NCI-H2196 treated with DMSO at 0.1 percent for 48 hours (cell line): ENCODE results near the gene ABCF3.

Source experiments
- DNase-seq: peaks from one replicate; lab custom pipeline; 2025; ENCODE audit not compliant: unreplicated experiment; lab: John Stamatoyannopoulos, UW

ABCF3 gene

DNA sequence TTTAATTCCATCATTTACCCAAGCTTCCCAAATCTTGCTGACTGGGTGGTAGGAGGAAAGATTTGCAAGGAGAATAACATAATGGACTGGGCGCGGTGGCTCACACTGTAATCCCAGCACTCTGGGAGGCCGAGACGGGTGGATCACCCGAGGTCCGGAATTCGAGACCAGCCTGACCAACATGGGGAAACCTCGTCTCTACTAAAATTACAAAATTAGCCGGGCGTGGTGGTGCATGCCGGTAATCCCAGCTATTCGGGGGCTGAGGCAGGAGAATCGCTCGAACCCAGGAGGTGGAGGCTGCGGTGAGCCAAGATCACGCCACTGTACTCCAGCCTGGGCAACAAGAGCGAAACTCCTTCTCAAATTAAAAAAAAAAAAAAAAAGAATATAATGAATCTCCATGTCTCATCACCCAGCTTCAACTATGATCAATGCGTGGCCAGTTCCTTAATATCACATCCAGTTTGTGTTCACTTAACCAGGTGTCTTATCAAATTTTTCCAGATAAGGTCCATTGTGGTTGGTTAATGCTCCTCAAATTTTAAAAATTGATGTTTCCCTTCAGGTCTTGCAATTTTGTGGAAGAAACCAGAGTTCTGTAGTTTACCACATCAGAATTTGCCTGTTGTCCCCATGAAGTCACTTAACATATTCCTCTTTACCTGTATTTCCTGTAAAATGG lies 1.3 kb upstream of the ABCF3 start:
- DNase-seq, result no peak

DNA sequence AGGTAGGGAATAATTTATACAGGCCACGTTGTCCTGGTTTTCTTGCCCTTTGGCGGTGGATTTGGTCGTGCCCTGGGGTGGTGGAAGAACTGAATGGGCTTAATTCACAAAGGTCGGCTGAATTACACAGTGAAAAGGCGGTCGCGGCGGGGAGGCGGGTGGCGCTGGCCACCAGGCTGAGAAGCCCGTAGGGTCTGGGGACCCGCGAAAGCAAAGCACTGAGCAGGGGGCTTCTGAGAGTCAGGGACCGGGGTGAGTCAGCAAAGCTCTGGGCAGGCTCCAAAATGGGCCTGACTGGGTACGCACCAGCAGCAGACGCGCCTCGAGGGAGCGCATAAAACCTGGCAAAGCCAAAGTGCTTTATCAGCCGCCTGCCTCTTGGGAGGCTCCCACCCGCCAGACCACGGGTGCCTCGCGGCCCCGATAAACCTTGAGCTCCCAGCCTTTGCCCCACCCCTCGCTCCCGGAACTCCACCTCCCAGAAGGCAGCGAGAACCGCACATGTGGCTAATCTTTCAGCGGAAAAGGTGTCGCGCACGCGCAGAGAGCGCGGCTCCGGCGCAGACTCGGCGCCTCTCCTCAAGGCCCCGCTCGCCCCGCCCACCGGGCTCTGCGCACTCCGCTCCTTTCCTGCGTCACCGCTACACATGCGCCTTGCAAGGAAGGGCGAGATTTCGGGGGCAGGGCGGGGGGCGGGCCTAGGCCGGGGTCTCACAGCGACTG lies 377 bp upstream of the ABCF3 start:
- peak; percentile 100 for DNase-seq

DNA sequence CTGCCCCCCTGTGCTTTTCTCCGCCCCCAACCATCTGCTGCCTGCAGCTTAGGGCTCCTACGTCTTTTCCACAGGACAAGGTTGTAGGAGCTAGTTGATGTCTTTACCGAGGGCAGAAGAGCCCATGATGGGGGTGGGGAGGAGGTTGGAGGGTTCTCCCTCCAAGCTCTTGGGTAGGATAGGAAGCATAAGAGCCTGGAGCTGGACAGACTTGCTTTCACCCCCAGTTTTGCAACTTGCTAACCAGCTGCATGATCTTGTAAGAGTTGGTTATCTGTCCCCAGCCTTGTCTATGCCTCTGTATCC lies 856 bp downstream of the ABCF3 start:
- DNase-seq, result no peak

DNA sequence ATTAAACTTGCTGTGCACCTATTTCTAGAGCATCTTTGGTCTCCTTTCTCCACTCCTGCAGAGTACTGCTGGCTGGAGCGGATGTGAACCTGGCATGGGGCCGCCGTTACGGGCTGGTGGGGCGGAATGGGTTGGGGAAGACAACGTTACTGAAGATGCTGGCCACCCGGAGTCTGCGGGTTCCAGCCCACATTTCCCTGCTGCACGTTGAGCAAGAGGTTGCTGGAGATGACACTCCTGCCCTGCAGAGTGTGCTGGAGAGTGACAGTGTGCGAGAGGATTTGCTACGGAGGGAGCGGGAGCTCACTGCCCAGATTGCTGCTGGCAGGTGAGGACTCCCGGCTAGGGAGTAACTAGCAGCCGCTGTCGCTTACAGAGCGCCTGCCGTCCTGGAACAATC lies 2.1 kb downstream of the ABCF3 start:
- no peak for DNase-seq

DNA sequence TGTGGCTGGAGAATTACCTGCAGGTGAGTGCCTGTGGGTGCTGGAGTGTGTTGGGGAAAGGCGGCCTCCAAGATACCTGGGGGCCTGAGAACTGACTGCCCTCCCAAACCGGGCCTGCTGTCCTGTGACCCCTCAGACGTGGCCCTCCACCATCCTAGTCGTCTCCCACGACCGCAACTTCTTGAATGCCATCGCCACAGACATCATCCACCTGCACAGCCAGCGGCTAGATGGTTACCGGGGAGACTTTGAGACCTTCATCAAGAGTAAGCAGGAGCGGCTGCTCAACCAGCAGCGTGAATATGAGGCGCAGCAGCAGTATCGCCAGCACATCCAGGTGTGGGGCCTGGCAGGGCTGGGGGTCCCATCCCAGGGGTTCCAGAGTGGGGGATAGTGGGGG lies 3.4 kb downstream of the ABCF3 start:
- no peak for DNase-seq

DNA sequence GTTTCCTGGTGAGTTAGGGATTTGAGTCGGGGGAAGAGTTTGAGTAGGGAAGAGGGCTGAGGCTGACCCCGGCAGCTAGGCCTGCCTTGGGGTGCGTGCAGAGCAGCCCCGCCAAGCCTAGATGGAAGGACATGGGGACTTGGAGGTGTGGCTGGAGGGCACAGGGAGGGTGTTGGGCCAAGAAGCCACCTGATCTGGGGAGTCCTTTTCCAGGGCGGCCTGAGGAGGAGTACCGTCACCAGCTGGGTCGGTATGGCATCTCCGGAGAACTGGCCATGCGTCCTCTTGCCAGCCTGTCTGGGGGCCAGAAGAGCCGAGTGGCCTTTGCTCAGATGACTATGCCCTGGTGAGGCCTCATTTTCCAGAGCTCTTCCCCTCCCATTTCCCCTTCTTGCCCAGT lies 6.9 kb downstream of the ABCF3 start:
- DNase-seq, result no peak

GRCh38 chr3:184193991-184194539 lies 8.1 kb downstream of the ABCF3 start:
- no peak for DNase-seq

DNA sequence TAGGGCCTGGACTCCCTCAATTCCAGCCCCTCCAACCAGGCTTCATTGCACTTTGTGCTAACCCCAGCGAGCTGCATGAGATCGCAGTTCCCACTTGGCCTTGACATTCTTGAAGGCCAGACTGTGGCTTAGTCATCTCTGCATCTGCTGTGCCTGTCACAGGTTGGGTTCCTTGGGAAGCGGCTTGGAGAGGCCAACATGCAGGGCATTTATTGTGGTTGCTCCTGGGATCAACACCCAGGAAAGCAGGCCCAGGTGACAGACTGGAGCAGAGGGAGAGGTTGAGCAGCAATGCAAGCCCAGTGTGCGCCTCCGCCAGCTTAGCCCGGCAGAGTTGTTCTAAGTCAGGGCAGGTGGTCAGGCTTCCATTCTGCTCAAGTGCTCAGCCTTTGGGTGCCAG lies 10.5 kb downstream of the ABCF3 start:
- no peak for DNase-seq

DNA sequence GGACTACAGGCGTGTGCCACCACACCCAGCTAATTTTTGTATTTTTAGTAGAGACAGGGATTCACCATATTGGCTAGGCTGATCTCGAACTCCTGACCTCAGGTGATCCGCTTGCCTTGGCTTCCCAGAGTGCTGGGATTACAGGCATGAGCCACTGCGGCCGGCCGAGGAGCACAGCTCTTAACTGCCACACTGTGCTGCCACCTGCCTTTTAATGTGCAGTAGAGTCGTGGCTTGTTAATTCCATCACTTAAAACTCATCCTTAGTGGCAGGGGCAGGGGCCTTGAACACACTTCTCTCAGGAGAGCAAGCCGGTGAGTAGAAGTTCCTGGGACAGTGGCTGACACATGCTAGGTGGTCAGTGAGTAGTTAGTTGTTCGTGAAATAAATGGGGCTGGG lies 12.5 kb downstream of the ABCF3 start:
- no peak for DNase-seq

DNA sequence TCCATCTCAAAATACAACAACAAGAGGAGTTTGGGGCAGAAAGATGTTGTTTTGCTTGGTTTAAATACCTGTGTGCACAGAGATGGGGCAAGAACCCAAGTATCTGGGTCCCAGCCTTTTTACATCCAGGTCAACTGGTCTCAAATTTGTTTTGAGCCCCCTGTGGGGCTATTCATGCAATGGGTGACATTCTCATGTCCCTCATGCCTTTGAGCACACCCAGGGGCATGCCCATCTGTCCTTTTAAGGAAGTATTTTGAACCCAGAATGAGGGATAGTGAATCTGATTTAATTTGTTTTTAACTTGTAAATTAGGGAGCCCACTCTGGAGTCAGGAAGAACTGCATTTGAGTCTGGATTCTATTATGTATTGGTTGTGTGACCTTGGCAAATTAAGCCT lies 14.8 kb downstream of the ABCF3 start:
- no peak for DNase-seq

- DNase-seq, result no peak
These were observed 17.5 kb downstream of the ABCF3 start for GRCh38 chr3:184203526-184203925.

- no peak for DNase-seq
These were observed 23.3 kb downstream of the ABCF3 start for GRCh38 chr3:184209146-184209923.

GRCh38 chr3:184211297-184211696 lies 25.3 kb downstream of the ABCF3 start:
- DNase-seq, result no peak

GRCh38 chr3:184211718-184212117 lies 25.7 kb downstream of the ABCF3 start:
- no peak for DNase-seq

DNA sequence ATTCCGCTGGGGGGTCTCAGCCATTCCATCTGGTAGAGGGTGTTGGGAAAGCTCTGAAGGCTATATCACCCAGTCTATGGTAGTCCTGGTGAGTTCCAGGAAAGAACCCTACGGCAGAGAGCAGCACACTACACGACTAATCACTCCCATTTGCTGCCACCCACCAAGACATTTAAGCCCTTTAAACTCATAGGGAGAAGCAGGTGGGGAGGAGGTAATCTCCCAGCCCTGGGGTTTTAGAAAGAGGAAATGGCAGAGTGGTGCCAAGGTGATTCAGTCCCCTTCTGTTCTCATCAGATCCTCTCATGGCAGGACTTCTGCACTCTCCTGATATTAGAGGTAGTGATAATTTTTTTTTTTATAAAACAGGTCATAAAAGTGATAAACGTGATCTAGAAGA lies 32.8 kb downstream of the ABCF3 start:
- DNase-seq, result no peak

- DNase-seq, result no peak
These were observed 36.5 kb downstream of the ABCF3 start for GRCh38 chr3:184222521-184222920.

DNA sequence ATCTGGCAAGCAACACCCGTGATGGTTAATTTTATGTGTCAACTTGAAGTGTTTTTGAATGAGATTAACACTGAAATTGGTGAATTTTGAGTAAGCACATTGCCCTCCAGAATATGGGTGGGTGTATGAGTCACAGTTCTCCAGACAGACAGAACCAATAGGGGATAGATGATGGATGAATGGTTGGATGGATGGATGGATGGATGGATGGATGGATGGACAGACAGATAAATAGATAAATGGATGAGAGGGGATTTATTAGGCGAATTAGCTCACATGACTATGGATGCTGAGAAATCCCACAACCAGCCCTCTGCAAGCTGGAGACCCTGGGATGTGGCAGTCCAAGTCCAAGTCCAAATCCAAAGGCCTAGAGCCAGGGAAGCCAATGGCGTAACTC lies 37.9 kb downstream of the ABCF3 start:
- no peak for DNase-seq

DNA sequence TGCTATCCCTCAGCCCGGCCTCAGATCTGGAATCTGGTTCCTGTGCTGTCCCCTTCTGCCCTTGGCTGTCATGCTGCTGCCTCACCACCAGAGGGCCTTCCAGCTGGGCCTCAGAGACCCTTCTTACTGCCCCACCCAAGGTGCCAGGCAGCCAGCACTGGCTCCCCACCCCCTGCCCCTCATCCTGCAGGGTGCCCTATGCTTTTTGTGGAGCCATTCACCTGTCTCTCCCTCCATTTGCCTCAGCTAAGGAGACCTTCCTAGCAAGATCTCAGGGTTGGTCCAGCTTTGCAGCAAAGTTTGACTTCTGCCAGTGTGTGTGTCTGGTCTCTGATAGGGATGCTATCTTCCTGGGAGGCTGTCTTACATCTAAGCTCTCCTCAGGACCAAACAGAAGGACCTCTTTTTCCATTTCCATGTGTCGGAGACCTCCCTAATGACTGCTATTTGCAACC lies 41.5 kb downstream of the ABCF3 start:
- DNase-seq, result peak; percentile 36

- no peak for DNase-seq
These were observed 42.6 kb downstream of the ABCF3 start for GRCh38 chr3:184228376-184229137.

DNA sequence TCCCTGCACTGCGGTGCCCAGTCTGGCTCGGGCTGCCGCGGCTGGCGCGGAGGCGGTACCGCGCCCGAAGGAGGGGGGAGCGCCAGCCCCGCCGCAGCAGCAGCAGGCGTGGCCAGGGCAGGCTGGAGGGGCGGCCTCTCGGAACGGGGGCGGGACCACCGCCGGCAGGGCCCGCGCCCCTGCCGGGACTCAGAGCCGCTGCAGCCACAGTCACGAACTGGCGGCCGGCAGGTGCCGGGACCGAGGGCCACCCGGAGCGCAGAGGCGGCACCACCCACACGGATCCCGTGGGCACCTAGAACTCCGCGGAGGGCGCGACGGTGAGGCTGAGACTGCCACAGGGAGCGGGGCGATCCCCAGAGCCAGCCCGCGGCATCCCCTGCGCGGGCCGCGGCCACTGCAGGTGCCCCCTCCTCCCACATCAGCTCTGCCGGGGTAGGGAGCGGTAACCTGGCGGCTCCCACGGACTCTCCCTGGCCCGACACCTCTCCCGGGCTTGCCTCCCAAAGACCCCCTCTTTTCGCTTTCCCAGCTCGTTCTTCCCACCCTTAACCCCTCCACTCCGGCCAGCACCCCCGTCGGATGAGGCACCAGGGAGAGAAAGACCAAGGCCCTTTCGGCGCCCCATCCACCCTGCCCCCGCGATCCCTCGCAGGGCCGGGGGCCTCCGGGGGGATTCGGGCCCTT lies 43.5 kb downstream of the ABCF3 start, which contains the start of gene VWA5B2:
TSS of gene VWA5B2 (plus strand) at position 192 of the 687 bp plus-strand sequence. CDS start 944 bp downstream, outside the sequence.
- peak; percentile 87 for DNase-seq
